B cell (primary cell): ENCODE results near the gene MTHFSD.

Experiments
- EZH2 ChIP-seq: IDR thresholded peaks from 2 replicates; pipeline ENCODE4 v1.6.1; 2012; ENCODE audit warnings: borderline replicate concordance, low read depth, mild to moderate bottlenecking, moderate library complexity, low read length; ENCODE audit not compliant: insufficient read depth, poor library complexity, severe bottlenecking
- TF ChIP-seq, protein P1 (sequence below): fragments of 200-600 bp; IDR thresholded peaks from one replicate; pipeline ENCODE4 v1.8.0; 2022; ENCODE audit warnings: antibody characterized with exemption, mild to moderate bottlenecking

DNA sequence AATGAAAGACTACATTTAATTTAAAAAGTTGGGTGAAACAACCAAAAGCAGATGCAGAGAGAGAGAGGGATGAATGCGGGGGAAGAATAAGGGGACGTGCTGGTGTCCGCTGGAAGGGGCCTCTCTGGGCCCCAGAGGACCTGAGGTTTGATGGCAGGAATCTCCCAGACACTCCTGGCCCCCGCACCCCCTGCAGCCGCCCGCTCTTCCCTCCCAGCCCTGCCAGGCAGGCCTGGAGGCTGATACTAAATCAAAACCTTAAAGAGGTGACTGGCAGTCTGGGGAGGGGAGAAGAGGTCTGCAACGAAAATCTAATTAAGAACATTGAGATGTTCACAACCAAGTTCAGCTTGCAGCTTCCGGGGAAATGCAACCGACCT is 25.7 kb upstream of the MTHFSD start:
- TF ChIP-seq, protein P1, sequence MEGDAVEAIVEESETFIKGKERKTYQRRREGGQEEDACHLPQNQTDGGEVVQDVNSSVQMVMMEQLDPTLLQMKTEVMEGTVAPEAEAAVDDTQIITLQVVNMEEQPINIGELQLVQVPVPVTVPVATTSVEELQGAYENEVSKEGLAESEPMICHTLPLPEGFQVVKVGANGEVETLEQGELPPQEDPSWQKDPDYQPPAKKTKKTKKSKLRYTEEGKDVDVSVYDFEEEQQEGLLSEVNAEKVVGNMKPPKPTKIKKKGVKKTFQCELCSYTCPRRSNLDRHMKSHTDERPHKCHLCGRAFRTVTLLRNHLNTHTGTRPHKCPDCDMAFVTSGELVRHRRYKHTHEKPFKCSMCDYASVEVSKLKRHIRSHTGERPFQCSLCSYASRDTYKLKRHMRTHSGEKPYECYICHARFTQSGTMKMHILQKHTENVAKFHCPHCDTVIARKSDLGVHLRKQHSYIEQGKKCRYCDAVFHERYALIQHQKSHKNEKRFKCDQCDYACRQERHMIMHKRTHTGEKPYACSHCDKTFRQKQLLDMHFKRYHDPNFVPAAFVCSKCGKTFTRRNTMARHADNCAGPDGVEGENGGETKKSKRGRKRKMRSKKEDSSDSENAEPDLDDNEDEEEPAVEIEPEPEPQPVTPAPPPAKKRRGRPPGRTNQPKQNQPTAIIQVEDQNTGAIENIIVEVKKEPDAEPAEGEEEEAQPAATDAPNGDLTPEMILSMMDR = no peak
- no peak for TF ChIP-seq EZH2
